Stomach (tissue), 9 donors: ENCODE results near the gene TSLP. TPM values are rescaled to one million over a fixed set of nuclear protein-coding genes. Genes with fewer than 3 reads are reported as not detected.

Experiments used
- DNase-seq, 2 donors: peaks; one replicate each; pipeline versions ENCODE4 v3.0.0 to v3.0.0-alpha.2; 2013 to 2019
- H3K27ac ChIP-seq, 5 donors: fragments of 200-600 bp in 4 of 5; sonication (generic) in 4 of 5; one replicate each; pipeline ENCODE4 v1.5.1; 2013 to 2019; ENCODE audit warnings: mild to moderate bottlenecking in 1 of 5, moderate library complexity in 1 of 5
- H3K27me3 ChIP-seq, 3 donors: fragments of 200-600 bp; sonication (generic); one replicate each; pipeline ENCODE4 v1.5.1; 2017 to 2019; ENCODE audit warnings: mixed run types in 1 of 3
- H3K36me3 ChIP-seq, 4 donors: fragments of 200-600 bp; sonication (generic); 1 replicate in 3 of 4; 2 replicates in 1 of 4; pipeline ENCODE4 v1.5.1; 2016 to 2019
- H3K4me1 ChIP-seq, 4 donors: fragments of 200-600 bp; sonication (generic); one replicate each; pipeline ENCODE4 v1.5.1; 2016 to 2019
- H3K4me3 ChIP-seq, 4 donors: fragments of 200-600 bp; sonication (generic) in 3 of 4; one replicate each; pipeline ENCODE4 v1.5.1; 2016 to 2019; ENCODE audit warnings: mild to moderate bottlenecking in 1 of 4
- H3K9me3 ChIP-seq, 4 donors: fragments of 200-600 bp; sonication (generic); one replicate each; pipeline ENCODE4 v1.5.1; 2016 to 2019
- EP300 ChIP-seq: sonication (generic); formaldehyde crosslinking; IDR thresholded peaks from one replicate; pipeline ENCODE4 v1.6.1; 2017; ENCODE audit warnings: antibody characterized with exemption
- POLR2A ChIP-seq, 4 donors: fragments of 450-650 bp; IDR thresholded peaks; one replicate each; pipeline ENCODE4 v1.6.1; 2016; ENCODE audit warnings: antibody characterized with exemption in 4 of 4, control low read depth in 2 of 4, mild to moderate bottlenecking in 1 of 4, moderate library complexity in 1 of 4
- POLR2AphosphoS5 ChIP-seq, 3 donors: sonication (generic); formaldehyde crosslinking; IDR thresholded peaks; one replicate each; pipeline ENCODE4 v1.6.1; 2016; ENCODE audit warnings: antibody characterized with exemption in 3 of 3
- WGBS, 5 donors: extraction: QIAGEN DNeasy Blood & Tissue Kit in 3 of 5; methylation state at CpG; one replicate each; pipeline versions ENCODE4 v1.1.5 to v1.1.7; 2013 to 2018; 5-methylcytosine and 5-hydroxymethylcytosine counted together
- intact Hi-C: fragments of 100-400 bp; cut with DNase I; formaldehyde crosslinking; loops from one replicate; pipeline ENCODE4 v1.15.1; 2023; ENCODE audit warnings: low total_unique reads
- polyA plus RNA-seq, 3 donors: library from polyadenylated mRNA; stranded (reverse); fragments of 200-250 nt; gene quantifications; one replicate each; pipeline ENCODE4 v1.2.3, GENCODE V29; 2013
- total RNA-seq, 5 donors: library from RNA; depleted of rRNA; stranded (reverse); fragments of >200 nt; gene quantifications; one replicate each; pipeline versions ENCODE4 v1.1.0 to v1.2.3, GENCODE V29; 2014 to 2016
- TF ChIP-seq, protein P1 (sequence below), 7 experiments: fragments of 450-650 bp in 4 of 7; fragments of 200-600 bp in 3 of 7; sonication (generic) in 3 of 7; IDR thresholded peaks; one replicate each; pipeline ENCODE4 v1.5.1; 2016 to 2019; ENCODE audit warnings: antibody characterized with exemption in 7 of 7, control low read depth in 2 of 7, mild to moderate bottlenecking in 1 of 7
- donor health status: healthy with polysubstance abuse.
- donor health status: Bipolar disorder and iron deficiency.
- donor health status: healthy.

Gene TSLP
- total and polyA plus RNA-seq, 8 donors = 0.37 to 18.1 (median 3.1) TPM; not detected in 2

DNA sequence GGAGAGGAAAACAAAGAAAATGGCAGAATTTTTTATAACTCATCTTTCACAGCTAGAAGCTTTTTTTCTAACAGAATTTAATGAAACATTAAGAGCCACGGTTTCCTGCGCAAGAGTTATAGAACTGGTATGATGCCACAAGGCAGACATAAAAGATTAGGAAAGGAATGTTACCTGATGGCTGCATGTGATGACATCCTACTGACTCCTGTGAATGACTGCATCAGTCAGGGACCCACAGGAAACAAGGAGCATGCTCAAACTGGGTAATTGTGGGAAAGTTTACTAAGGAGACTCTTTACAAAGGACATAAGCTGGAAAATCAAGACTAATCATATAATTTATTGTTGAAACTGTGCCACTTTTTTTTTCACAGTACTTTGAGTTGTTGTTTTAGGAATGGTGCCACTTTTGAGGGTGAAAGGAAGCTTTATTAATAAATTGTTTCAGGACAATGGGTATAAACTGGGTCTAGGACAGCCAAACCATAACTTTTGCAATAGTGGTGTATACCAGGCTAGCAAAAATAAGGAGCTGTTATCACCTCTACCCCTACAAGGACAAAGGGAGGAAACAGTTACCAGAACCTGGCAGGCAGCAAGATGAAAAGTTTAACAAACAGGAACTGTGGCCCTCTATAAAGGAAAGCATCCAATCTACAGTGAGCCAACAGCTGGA lies 5.1 kb upstream of the TSLP start:
- H3K4me1 ChIP-seq = peaks cover 0 to 18% (median 10%) of the 10 kb centered on the region in 4 donors
- intact Hi-C loops = no loop called here
- no peak overlapping the region for H3K27ac ChIP-seq
- DNase-seq = no peak
- TF ChIP-seq POLR2AphosphoS5 (IDR thresholded peaks at IDR 0.05) = no peak
- TF ChIP-seq EP300 = no peak
- no peak for TF ChIP-seq POLR2A (IDR thresholded peaks at IDR 0.05)
- TF ChIP-seq, protein P1, sequence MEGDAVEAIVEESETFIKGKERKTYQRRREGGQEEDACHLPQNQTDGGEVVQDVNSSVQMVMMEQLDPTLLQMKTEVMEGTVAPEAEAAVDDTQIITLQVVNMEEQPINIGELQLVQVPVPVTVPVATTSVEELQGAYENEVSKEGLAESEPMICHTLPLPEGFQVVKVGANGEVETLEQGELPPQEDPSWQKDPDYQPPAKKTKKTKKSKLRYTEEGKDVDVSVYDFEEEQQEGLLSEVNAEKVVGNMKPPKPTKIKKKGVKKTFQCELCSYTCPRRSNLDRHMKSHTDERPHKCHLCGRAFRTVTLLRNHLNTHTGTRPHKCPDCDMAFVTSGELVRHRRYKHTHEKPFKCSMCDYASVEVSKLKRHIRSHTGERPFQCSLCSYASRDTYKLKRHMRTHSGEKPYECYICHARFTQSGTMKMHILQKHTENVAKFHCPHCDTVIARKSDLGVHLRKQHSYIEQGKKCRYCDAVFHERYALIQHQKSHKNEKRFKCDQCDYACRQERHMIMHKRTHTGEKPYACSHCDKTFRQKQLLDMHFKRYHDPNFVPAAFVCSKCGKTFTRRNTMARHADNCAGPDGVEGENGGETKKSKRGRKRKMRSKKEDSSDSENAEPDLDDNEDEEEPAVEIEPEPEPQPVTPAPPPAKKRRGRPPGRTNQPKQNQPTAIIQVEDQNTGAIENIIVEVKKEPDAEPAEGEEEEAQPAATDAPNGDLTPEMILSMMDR (IDR thresholded peaks at IDR 0.05) = no peak
- no peaks in the 10 kb centered on the region for H3K9me3 ChIP-seq
- no peaks in the 10 kb centered on the region for H3K36me3 ChIP-seq
- WGBS, 5 donors = 81 to 90% (median 88%) methylated on average over 2 of the region's 2 CpGs
- H3K27me3 ChIP-seq = peaks cover 0 to 38% (median 16%) of the 10 kb centered on the region in 3 donors
- no peak overlapping the region for H3K4me3 ChIP-seq

GRCh38 chr5:111068213-111068612 lies 3.3 kb upstream of the TSLP start:
- TF ChIP-seq POLR2AphosphoS5 (IDR thresholded peaks at IDR 0.05) (no peak), POLR2A (IDR thresholded peaks at IDR 0.05) (no peak), EP300 (no peak)
- TF ChIP-seq, protein P1 (IDR thresholded peaks at IDR 0.05) = no peak
- no peak for DNase-seq
- WGBS, 5 donors = 41 to 82% (median 74%) methylated on average over 2 of the region's 2 CpGs
- Histone ChIP-seq H3K9me3 (no peaks in the 10 kb centered on the region), H3K4me3 (no peak overlapping the region), H3K27ac (no peak overlapping the region), H3K36me3 (no peaks in the 10 kb centered on the region), H3K27me3 (peaks cover 0 to 55% (median 23%) of the 10 kb centered on the region in 3 donors), H3K4me1 (peaks cover 0 to 26% (median 16%) of the 10 kb centered on the region in 4 donors)
- intact Hi-C loops = no loop called here

GRCh38 chr5:111069839-111070238 lies 1.7 kb upstream of the TSLP start:
- 17 to 40% (median 30%) methylated on average over 4 of the region's 4 CpGs for WGBS, 5 donors
- Histone ChIP-seq H3K4me1 (peaks cover 0 to 41% (median 24%) of the 10 kb centered on the region in 4 donors), H3K27me3 (peaks cover 0 to 58% (median 31%) of the 10 kb centered on the region in 3 donors), H3K4me3 (no peak overlapping the region), H3K27ac (no peak overlapping the region), H3K36me3 (no peaks in the 10 kb centered on the region), H3K9me3 (no peaks in the 10 kb centered on the region)
- intact Hi-C loops = no loop called here
- DNase-seq = no peak
- TF ChIP-seq POLR2A (IDR thresholded peaks at IDR 0.05) (no peak), POLR2AphosphoS5 (IDR thresholded peaks at IDR 0.05) (no peak), EP300 (no peak)
- TF ChIP-seq, protein P1 (IDR thresholded peaks at IDR 0.05) = no peak

DNA sequence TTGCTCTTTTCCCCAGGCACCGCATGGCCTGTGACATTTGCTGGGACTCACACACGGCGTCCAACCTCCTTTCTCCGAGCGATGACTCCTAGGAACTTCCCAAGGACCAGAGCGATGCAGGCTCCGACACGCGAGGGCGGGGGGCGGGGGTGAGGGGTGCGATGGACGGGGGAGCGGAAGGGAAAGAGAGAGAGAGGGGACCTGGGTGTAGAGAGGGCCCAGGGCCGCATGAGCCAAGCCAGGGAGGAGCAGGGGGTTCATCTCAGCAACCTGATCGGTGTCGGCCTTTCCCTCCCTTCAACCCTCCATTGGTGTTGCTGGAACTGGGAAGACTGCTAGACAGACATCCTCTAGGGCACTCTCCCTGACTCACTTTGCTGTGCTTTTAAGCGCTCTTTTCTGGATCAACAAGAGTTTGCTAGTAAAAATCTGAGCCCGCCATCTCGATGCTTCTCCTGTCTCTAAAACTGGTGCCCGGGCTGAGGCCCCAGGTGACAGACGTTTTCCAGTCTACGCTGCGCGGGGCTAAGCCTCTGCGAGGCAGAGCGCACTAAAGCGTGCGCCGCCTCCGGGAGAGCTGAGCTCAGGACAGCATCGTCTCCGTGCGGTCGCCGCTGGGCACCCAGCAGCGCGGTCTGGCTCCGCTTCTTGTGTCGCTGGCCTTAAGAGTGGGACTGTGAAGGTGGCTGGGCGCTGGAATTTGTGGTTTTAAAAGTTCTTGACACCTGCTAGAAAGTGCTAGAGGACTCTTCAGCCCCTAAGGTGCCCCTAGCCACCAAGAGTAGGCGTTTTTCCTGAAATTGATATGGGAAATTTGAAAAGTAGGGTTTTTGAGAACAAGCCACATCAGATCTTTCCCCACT lies 1.0 kb upstream of the TSLP start:
- Histone ChIP-seq H3K4me1 (peaks cover 0 to 42% (median 26%) of the 10 kb centered on the region in 4 donors), H3K36me3 (no peaks in the 10 kb centered on the region), H3K9me3 (no peaks in the 10 kb centered on the region), H3K27me3 (peaks cover 0 to 54% (median 31%) of the 10 kb centered on the region in 3 donors), H3K27ac (no peak overlapping the region), H3K4me3 (peak overlapping the region in 3 of 4 donors; percentile 7 to 22 (median 16))
- intact Hi-C loops = no loop called here
- WGBS, 5 donors = 14 to 42% (median 17%) methylated on average over 32 to 42 of the region's 42 CpGs
- DNase-seq = peak; percentile 26 to 55
- TF ChIP-seq, protein P1 (IDR thresholded peaks at IDR 0.05) = no peak
- TF ChIP-seq EP300 (no peak), POLR2A (IDR thresholded peaks at IDR 0.05) (no peak), POLR2AphosphoS5 (IDR thresholded peaks at IDR 0.05) (no peak)
